HUES6 (cell line): Measurements from ENCODE around the gene ANKRD36C.
"Not testable (repeated sequence)": the region's sequence is repeated elsewhere in the genome, so short reads cannot be mapped to it uniquely, and the experiment has no call there.

Experiments
- H3K27ac ChIP-seq: 2 replicates; pipeline ENCODE4 v1.7.0; 2013; ENCODE audit warnings: low read depth, mild to moderate bottlenecking, low read length, inconsistent platforms
- H3K27me3 ChIP-seq: 2 replicates; pipeline ENCODE4 v1.6.1; 2013; ENCODE audit warnings: low read length; ENCODE audit not compliant: control insufficient read depth, insufficient read depth
- H3K36me3 ChIP-seq: 2 replicates; pipeline ENCODE4 v1.6.1; 2013; ENCODE audit warnings: low read length; ENCODE audit not compliant: control insufficient read depth, insufficient read depth
- H3K4me1 ChIP-seq: 2 replicates; pipeline ENCODE4 v1.6.1; 2013; ENCODE audit warnings: low read length; ENCODE audit not compliant: control insufficient read depth, insufficient read depth
- H3K4me3 ChIP-seq: 2 replicates; pipeline ENCODE4 v1.5.1; 2013; ENCODE audit warnings: low read depth, low read length
- H3K9ac ChIP-seq: one replicate; pipeline ENCODE4 v1.6.1; 2013; ENCODE audit warnings: mild to moderate bottlenecking, low read length
- H3K9me3 ChIP-seq: 2 replicates; pipeline ENCODE4 v1.6.1; 2013; ENCODE audit warnings: low read depth, low read length; ENCODE audit not compliant: control insufficient read depth, insufficient read depth

ANKRD36C gene

GRCh38 chr2:95992102-95992501, 478 bp upstream of the ANKRD36C start:
- Histone ChIP-seq H3K4me3 (peak overlapping the region; percentile 84), H3K9ac (peak overlapping the region; percentile 74)
- H3K27me3 ChIP-seq, H3K4me1 ChIP-seq, H3K36me3 ChIP-seq, H3K27ac ChIP-seq, H3K9me3 ChIP-seq: not testable (repeated sequence)

- not testable (repeated sequence) for H3K27me3 ChIP-seq, H3K27ac ChIP-seq, H3K9me3 ChIP-seq, H3K9ac ChIP-seq, H3K4me1 ChIP-seq, H3K36me3 ChIP-seq
- peak overlapping the region; percentile 35; the same call in 1 of the 2 replicates for H3K4me3 ChIP-seq
These were observed 740 bp downstream of the ANKRD36C start for GRCh38 chr2:95990884-95991283.

- not testable (repeated sequence) for H3K4me1 ChIP-seq, H3K4me3 ChIP-seq, H3K9me3 ChIP-seq, H3K9ac ChIP-seq, H3K27ac ChIP-seq, H3K27me3 ChIP-seq, H3K36me3 ChIP-seq
These were observed 40.0 kb downstream of the ANKRD36C start for GRCh38 chr2:95951662-95952061.

GRCh38 chr2:95948039-95948438, 43.6 kb downstream of the ANKRD36C start:
- H3K36me3 ChIP-seq, H3K27ac ChIP-seq, H3K4me3 ChIP-seq, H3K9ac ChIP-seq, H3K4me1 ChIP-seq, H3K27me3 ChIP-seq, H3K9me3 ChIP-seq: not testable (repeated sequence)

DNA sequence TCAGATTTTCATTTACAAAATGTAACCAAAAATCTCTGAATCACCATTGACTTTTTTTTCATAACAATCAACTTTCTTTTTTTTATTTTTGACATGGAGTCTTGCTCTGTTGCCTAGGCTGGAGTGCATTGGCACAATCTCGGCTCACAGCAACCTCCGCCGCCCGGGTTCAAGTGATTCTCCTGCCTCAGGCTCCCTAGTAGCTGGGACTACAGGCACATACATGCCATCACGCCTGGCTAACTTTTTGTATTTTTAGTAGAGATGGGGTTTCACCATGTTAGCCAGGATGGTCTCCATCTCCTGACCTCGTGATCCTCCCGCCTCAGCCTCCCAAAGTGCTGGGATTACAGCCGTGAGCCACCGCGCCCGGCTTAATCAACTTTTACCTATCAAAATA, 51.7 kb downstream of the ANKRD36C start:
- H3K36me3 ChIP-seq, H3K4me3 ChIP-seq, H3K4me1 ChIP-seq, H3K27ac ChIP-seq, H3K9ac ChIP-seq, H3K27me3 ChIP-seq, H3K9me3 ChIP-seq: not testable (repeated sequence)

DNA sequence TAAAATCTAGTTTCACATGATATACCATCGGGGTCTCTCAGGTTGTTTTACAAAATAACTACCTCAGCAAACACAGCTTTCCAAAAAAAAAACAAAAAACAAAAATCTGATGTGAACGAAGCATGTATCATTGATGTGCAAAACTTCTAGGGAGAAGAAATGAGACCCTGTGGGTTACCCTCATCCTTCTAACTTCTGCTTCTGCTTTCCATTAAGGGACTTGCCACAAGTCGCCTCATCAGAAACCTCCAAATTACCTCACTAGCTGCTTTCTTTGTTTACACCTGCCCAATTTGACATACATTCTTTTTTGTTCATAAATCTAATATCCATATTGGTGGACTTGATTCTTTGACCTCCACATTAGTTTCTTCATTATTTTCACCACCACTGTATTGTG, 60.9 kb downstream of the ANKRD36C start:
- H3K9me3 ChIP-seq, result not testable (repeated sequence)

GRCh38 chr2:95917007-95917406, 74.6 kb downstream of the ANKRD36C start:
- H3K4me3 ChIP-seq, H3K27me3 ChIP-seq, H3K36me3 ChIP-seq, H3K9ac ChIP-seq, H3K9me3 ChIP-seq, H3K27ac ChIP-seq, H3K4me1 ChIP-seq: not testable (repeated sequence)

More for the DNA sequence above, 60.9 kb downstream of the ANKRD36C start:
- not testable (repeated sequence) for H3K27ac ChIP-seq, H3K4me3 ChIP-seq, H3K27me3 ChIP-seq, H3K9ac ChIP-seq, H3K4me1 ChIP-seq, H3K36me3 ChIP-seq

DNA sequence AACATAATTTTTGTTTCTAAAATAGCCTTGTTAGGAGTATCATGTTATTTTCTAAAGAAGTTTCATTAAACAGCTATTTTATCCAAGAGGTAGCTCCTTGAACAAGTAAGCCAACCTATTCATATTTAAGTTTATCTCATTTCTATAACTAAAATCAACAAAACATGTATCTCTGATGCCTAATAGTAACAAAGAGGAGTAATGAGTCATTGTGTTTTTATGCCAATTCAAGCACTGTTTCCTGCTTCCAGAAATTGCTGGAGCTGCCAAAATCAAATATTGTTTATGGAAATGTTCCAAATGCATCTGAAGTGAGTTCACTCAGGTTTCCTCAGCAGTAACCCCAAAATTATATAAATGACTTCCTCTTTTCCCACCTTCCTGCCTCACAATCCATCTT, 76.5 kb downstream of the ANKRD36C start:
- not testable (repeated sequence) for H3K27me3 ChIP-seq, H3K27ac ChIP-seq, H3K36me3 ChIP-seq, H3K4me3 ChIP-seq, H3K9ac ChIP-seq, H3K4me1 ChIP-seq, H3K9me3 ChIP-seq

GRCh38 chr2:95911431-95911830, 80.2 kb downstream of the ANKRD36C start:
- H3K4me1 ChIP-seq, H3K27me3 ChIP-seq, H3K9me3 ChIP-seq, H3K4me3 ChIP-seq, H3K36me3 ChIP-seq, H3K9ac ChIP-seq, H3K27ac ChIP-seq: not testable (repeated sequence)

DNA sequence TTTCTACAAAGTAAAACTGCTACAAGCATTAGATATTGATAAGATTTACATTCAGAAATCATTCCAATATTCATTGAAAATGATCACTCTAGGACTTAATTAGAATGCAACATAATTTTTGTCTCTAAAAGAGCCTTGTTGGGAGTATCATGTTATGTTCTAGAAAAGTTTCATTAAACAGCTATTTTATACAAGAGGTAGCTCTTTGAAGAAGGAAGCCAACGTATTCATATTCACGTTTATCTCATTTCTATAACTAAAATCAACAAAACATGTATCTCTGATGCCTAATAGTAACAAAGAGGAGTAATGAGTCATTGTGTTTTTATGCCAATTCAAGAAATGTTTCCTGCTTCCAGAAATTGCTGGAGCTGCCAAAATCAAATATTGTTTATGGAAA, 97.2 kb downstream of the ANKRD36C start:
- not testable (repeated sequence) for H3K9me3 ChIP-seq, H3K27ac ChIP-seq, H3K9ac ChIP-seq, H3K36me3 ChIP-seq, H3K27me3 ChIP-seq, H3K4me3 ChIP-seq, H3K4me1 ChIP-seq

GRCh38 chr2:95867929-95868328, 123.7 kb downstream of the ANKRD36C start:
- not testable (repeated sequence) for H3K9ac ChIP-seq, H3K27me3 ChIP-seq, H3K27ac ChIP-seq, H3K9me3 ChIP-seq, H3K4me3 ChIP-seq, H3K4me1 ChIP-seq, H3K36me3 ChIP-seq

- H3K4me1 ChIP-seq, H3K4me3 ChIP-seq, H3K27me3 ChIP-seq, H3K27ac ChIP-seq, H3K9me3 ChIP-seq, H3K9ac ChIP-seq, H3K36me3 ChIP-seq: not testable (repeated sequence)
These were observed 124.5 kb downstream of the ANKRD36C start for GRCh38 chr2:95867047-95867677.
